Liver (tissue), 3 donors: ENCODE data around the gene TMEM259.

Experiments used
- ATF3 ChIP-seq: IDR thresholded peaks from 2 replicates; pipeline ENCODE4 v1.6.1; 2016; ENCODE audit warnings: antibody characterized with exemption
- CTCF ChIP-seq: fragments of 150-350 bp; IDR thresholded peaks from 2 replicates; pipeline ENCODE4 v1.5.1; 2017; ENCODE audit warnings: improper control_type of control experiment, low read depth, low read length; ENCODE audit not compliant: missing input control
- EGR1 ChIP-seq, 2 donors: IDR thresholded peaks; 2 replicates each; pipeline ENCODE4 v1.6.1; 2016 to 2018; ENCODE audit warnings: antibody characterized with exemption in 2 of 2, low read depth in 2 of 2
- FOXA1 ChIP-seq: IDR thresholded peaks from 2 replicates; pipeline ENCODE4 v1.6.1; 2016; ENCODE audit warnings: antibody characterized with exemption
- GABPA ChIP-seq, 2 donors: IDR thresholded peaks in 1 of 2; conservative IDR thresholded peaks in 1 of 2; 2 replicates each; pipeline ENCODE4 v1.6.1; 2016; ENCODE audit warnings: antibody characterized with exemption in 2 of 2, mild to moderate bottlenecking in 1 of 2, moderate library complexity in 1 of 2
- HNF4A ChIP-seq, 2 donors: conservative IDR thresholded peaks; 2 replicates each; pipeline ENCODE4 v1.6.1; 2016; ENCODE audit warnings: antibody characterized with exemption in 2 of 2, mild to moderate bottlenecking in 2 of 2
- HNF4G ChIP-seq: IDR thresholded peaks from 2 replicates; pipeline ENCODE4 v1.6.1; 2016; ENCODE audit warnings: antibody characterized with exemption
- JUND ChIP-seq, 2 donors: IDR thresholded peaks; 2 replicates each; pipeline ENCODE4 v1.6.1; 2016; ENCODE audit warnings: antibody characterized with exemption in 2 of 2
- RAD21 ChIP-seq, 2 donors: IDR thresholded peaks; 2 replicates each; pipeline ENCODE4 v1.6.1; 2016; ENCODE audit warnings: antibody characterized with exemption in 2 of 2, mild to moderate bottlenecking in 2 of 2
- RXRA ChIP-seq, 2 donors: IDR thresholded peaks; 2 replicates each; pipeline ENCODE4 v1.6.1; 2017 to 2018; ENCODE audit warnings: antibody characterized with exemption in 2 of 2, mild to moderate bottlenecking in 1 of 2
- SP1 ChIP-seq: IDR thresholded peaks from 2 replicates; pipeline ENCODE4 v1.6.1; 2018; ENCODE audit warnings: antibody characterized with exemption, mild to moderate bottlenecking
- TAF1 ChIP-seq: conservative IDR thresholded peaks from 2 replicates; pipeline ENCODE4 v1.6.1; 2016; ENCODE audit warnings: antibody characterized with exemption, mild to moderate bottlenecking
- TF ChIP-seq, protein P1 (sequence below): IDR thresholded peaks from 2 replicates; pipeline ENCODE4 v1.6.1; 2016; ENCODE audit warnings: antibody characterized with exemption
- TF ChIP-seq, protein P2 (sequence below): IDR thresholded peaks from 2 replicates; pipeline ENCODE4 v1.6.1; 2016; ENCODE audit warnings: antibody characterized with exemption, mild to moderate bottlenecking
- donor health status: healthy.
- donor health status: healthy.

- TF ChIP-seq CTCF (no peak), SP1 (no peak), EGR1 (IDR thresholded peaks at IDR 0.05; ENCODE audit: low read depth in 2 of 2) (no peak), JUND (IDR thresholded peaks at IDR 0.05) (no peak), RAD21 (IDR thresholded peaks at IDR 0.05) (no peak), GABPA (IDR thresholded peaks at IDR 0.05 in 1 of 2, conservative IDR thresholded peaks at IDR 0.05 in 1 of 2) (no peak), FOXA1 (no peak), HNF4G (no peak), ATF3 (no peak), HNF4A (conservative IDR thresholded peaks at IDR 0.05) (no peak), RXRA (IDR thresholded peaks at IDR 0.05) (no peak), TAF1 (no peak)
- TF ChIP-seq, protein P1, sequence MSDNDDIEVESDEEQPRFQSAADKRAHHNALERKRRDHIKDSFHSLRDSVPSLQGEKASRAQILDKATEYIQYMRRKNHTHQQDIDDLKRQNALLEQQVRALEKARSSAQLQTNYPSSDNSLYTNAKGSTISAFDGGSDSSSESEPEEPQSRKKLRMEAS, result no peak
- TF ChIP-seq, protein P2, sequence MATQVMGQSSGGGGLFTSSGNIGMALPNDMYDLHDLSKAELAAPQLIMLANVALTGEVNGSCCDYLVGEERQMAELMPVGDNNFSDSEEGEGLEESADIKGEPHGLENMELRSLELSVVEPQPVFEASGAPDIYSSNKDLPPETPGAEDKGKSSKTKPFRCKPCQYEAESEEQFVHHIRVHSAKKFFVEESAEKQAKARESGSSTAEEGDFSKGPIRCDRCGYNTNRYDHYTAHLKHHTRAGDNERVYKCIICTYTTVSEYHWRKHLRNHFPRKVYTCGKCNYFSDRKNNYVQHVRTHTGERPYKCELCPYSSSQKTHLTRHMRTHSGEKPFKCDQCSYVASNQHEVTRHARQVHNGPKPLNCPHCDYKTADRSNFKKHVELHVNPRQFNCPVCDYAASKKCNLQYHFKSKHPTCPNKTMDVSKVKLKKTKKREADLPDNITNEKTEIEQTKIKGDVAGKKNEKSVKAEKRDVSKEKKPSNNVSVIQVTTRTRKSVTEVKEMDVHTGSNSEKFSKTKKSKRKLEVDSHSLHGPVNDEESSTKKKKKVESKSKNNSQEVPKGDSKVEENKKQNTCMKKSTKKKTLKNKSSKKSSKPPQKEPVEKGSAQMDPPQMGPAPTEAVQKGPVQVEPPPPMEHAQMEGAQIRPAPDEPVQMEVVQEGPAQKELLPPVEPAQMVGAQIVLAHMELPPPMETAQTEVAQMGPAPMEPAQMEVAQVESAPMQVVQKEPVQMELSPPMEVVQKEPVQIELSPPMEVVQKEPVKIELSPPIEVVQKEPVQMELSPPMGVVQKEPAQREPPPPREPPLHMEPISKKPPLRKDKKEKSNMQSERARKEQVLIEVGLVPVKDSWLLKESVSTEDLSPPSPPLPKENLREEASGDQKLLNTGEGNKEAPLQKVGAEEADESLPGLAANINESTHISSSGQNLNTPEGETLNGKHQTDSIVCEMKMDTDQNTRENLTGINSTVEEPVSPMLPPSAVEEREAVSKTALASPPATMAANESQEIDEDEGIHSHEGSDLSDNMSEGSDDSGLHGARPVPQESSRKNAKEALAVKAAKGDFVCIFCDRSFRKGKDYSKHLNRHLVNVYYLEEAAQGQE, result no peak
Measured at GRCh38 chr19:1062387-1063029, 41.6 kb upstream of the TMEM259 start.
